Skin epidermis (tissue), 12 donors: ENCODE measurements around the gene SMIM23.
A peak's percentile ranks its signal among the peaks of the same experiment; 100 is the strongest.

Experiments
- H3K27ac ChIP-seq, 21 experiments: fragments of 200-600 bp; sonication (generic) in 11 of 21; one replicate each; pipeline ENCODE4 v1.5.0; 2020; ENCODE audit warnings: mild to moderate bottlenecking in 3 of 21, inconsistent platforms in 2 of 21, moderate library complexity in 2 of 21
- H3K4me3 ChIP-seq, 7 experiments: fragments of 200-600 bp; sonication (generic) in 2 of 7; one replicate each; pipeline ENCODE4 v1.5.0; 2020; ENCODE audit warnings: inconsistent platforms in 2 of 7, mild to moderate bottlenecking in 2 of 7, moderate library complexity in 1 of 7

SMIM23 gene

DNA sequence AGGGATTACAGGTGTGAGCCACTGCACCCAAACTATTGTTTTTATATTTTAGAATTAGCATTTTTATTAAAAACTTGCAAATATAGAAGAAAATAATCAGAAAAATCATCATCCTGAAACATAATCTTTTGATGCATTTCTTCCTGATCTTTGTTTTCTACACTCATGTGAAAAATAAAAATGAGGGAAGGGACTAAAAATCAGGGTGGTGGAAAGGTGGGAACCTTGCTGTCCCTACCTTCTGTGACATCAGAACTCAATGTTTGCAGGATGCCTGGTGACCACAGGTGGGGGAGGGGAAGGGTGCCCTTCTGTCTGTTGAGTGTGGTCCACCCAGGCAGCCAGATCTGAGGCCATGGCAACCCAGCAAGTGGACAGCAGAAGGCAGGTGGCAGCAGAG is at the start of gene SMIM23:
SMIM23 (plus strand) TSS at position 301 of the 400 bp plus-strand sequence; CDS start at position 356, 55 bp downstream.
- H3K27ac ChIP-seq: no peak within 1 kb of the TSS

DNA sequence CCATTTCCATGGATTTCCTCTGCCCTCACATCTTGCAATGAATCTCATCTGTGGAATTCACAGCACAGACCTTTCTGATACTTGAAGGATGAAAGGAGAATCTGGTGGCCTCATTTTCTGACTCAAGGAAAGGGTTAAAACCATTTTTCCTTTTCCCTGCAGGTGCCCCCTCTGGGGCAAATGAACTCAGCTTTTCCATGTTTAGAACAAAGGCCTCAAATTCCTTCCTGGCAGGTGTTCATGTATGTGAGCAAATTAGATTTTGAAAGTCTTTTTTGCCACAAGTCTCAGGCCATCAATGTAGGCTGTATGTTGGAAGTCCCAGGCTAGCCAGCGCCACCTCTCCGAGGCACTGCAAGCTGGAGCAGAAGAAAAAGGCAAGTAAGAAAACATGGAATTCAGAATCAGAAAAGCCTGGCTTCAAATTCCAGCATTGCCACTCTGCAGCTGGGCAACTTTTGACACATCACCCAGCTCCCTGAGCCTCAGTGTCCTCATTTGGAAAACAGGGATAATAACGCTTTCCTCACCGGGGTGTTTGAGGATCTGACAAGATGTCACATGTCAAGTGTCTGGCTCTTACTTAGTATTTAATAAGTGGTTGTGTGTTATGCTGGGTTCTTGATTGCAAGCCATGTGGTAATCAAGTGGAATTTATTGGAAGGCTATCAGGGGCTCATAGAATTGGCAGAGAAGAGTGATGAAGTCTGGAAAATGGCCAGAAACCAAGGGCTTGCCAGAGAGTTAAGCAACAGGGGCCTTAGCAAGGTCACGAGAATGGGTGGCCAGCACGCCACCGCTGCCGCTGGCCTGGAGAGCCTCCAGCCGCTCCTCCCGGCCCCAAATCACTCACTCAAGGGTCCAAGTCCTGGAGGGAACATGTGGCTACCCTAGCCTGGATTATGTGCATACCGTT is 48.4 kb upstream of the SMIM23 start:
- H3K27ac ChIP-seq: no peak overlapping the region
- no peak overlapping the region for H3K4me3 ChIP-seq

More for the DNA sequence above, at the start of gene SMIM23:
- no peak within 1 kb of the TSS for H3K4me3 ChIP-seq

DNA sequence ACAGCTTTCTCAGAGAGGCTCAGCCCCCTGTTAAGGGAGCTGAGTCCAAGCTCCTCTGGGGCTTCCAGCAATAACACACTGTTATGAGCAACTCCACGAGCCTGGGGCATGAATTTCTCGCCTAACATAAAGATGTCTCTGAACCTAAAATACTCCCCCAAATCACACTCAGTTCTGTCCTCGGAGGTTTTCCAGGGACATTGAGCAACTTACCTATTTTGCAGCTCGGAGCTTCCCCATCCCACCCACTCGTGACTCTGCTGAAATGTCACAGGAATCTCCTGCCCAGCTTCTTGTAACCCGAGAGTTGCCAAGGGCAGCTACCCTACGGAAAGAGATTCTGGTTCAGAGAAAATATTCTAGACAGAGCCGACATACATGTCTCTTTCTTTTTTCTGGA is 47.1 kb upstream of the SMIM23 start:
- Histone ChIP-seq H3K27ac (no peak overlapping the region), H3K4me3 (no peak overlapping the region)

DNA sequence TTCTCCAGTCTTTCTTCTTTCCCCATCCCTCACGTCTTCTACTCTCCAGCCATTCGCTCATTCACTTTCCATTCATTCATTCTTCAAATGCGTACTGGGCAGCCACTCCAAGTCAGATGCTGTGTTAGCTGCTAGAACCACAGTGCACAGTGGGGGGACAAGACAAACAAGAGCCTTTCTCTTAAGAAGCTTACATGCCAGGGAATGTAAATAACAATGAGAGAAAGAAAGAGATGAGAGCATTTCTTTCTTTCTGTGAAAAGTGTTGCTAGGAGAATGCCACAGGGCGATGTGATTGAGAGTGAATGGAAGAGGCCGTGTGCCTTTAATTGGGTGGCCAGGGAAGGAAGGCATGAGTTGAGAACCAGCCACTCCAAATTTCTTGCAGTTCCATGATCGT is 46.3 kb upstream of the SMIM23 start:
- Histone ChIP-seq H3K4me3 (no peak overlapping the region), H3K27ac (no peak overlapping the region)

DNA sequence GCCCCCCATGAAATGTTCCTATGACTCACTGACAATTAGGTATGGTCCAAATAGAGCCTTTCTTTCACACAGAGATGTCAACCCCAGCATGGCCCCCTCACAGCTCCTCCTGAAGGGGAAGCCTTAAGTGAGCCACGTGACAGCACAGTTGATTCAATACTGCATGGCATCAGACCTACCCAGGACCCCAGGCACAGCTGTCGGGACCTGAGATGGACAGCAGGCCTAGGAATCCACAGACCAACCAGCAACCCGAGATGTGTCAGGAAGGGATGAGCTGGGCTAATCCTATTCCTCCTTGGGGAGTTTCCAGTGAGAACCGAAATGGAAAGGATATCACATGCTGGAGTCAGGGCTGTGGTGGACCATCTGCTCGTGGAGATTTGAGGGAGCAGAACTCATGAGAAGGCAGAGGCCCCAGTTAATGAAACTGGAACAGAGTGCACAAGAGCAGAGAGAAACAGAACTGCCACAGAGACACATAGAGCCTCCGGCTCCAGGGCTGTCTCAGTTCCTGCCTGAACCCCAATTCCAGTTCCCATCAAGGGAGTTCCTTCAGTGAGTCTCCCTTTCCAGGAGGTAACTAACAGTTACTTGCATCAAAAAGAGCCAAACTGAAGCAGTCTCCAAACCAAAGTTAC is 42.1 kb upstream of the SMIM23 start:
- Histone ChIP-seq H3K4me3 (no peak overlapping the region), H3K27ac (no peak overlapping the region)

DNA sequence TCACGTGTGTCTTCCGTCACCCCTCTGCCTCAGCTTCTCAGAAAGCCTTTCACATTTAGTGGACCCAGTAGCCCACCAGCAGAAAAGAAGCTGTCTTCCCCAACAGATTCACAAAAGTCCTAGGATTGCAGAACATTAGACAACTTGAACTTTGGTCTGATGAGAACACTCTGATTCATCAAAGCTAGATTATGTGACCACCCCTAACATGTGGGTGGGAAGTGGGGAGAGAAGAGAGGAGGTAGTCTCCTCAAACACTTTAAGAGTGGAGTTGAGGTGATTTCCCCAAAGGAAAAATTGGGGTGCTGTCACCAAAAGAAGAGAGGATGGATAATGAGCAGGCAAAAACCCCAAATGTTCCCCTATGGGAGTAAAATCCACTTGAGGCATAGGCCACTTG is 41.4 kb upstream of the SMIM23 start:
- H3K27ac ChIP-seq: no peak overlapping the region
- H3K4me3 ChIP-seq: no peak overlapping the region

DNA sequence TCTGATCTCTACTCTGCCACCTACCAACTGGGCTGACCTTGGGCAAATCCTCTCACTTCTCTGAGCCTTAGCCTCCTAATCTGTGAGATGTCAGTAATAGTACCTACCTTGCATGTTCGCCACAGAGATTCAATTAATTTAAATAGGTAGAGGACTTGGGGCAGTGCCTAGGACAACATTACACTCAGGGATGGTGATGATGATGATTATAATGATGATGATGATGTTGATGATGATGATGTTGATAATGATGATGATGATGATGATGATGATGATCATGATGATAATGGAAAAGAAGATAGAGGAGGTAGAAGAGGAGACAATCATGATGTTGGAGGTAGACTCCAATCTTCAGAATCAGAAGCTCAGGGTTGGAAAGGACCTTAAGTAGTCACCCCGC is 40.7 kb upstream of the SMIM23 start:
- no peak overlapping the region for H3K4me3 ChIP-seq
- H3K27ac ChIP-seq: no peak overlapping the region

DNA sequence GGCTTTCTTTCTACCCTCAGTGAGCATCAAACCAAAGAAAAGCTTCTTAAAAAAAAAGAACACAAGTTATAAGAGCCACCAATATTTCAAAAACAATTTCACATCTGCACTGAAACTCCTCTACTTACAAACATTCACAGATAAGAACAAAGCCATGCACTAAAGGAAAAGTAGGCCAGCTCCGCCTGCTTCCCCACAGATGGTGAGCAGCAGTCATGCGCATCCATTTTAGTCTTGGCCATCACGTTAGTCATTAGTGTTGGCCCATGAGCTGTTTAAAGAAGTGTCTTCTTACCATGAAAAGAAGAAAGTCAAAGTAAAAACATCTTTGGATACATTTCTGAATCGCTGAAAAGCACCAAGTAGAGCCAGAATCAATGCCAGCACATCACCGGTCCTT is 40.0 kb upstream of the SMIM23 start:
- no peak overlapping the region for H3K27ac ChIP-seq
- H3K4me3 ChIP-seq: no peak overlapping the region

DNA sequence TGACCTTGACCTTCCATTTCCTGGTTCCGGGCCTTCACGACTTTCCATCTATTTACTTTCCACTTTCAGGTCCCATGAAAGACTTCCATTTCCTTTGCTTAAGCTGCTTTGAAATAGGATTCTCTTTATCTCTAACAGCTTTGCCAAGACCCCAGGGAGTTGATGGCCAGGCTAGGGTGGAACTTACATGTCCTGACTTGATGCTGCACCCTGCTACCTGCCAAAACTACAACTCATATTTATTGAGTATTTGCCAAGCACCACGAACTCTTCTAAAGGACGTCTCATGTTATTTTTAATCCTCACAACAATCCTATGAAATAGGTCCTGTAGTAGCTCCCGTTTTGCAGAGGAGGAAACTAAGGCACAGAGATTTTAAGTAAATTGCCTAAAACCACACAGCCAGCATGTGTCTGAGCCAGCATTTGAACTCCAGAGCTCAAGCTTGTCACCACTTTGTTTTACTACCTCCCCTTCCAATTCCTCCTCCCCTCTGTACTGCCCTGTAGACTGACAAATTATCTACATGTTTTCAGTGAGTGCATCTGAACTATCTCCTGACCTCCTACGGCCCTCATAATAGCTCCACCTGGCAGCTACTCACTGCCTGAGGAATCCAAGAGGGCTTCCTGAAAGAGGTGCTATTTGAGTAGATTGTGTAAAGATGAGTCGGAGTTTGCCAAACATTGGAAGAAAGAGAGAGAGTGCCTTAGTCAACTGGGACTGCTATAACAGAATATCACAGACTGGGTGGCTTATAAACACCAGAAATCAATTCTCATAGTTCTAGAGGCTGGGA is 38.4 kb upstream of the SMIM23 start:
- no peak overlapping the region for H3K4me3 ChIP-seq
- no peak overlapping the region for H3K27ac ChIP-seq

DNA sequence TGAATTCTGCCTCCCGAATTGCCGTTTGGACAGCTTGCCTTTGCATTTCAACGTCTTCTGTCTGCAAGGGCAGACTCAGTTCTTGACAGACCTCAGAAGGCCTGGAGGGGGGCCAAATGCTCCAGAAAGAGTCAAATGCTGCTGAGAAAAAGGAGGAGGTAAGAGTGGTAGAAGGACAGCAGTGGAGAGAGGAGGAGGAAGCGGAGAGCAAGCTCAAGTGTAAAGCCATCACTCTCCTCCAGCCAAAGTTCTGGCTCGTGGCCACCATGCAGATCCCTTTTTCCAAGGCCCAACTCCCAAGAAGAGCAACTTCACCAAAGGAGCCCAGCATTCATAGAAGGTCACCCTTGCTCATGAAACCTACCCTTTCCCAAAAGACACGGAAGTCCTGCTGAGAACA is 36.9 kb upstream of the SMIM23 start:
- Histone ChIP-seq H3K27ac (no peak overlapping the region), H3K4me3 (no peak overlapping the region)

DNA sequence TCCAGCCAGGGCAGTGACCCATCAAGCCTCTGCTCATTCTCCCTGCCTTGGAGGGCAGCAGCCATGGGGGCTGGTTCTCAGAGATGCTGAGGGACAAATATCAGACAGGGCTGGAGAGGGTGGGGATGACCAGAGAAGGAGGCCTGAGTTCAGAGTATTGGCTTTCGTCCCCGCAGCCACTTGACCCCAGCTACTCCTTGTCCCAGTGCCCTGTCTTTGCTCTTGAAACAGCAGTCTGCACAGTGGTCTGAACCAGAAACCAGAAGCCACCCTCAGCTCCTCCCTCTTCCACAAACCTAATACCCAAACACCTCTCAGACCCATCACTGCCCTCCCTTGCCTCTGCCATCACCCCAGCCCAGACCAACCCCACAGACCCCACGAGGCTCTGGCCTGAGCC is 36.3 kb upstream of the SMIM23 start:
- H3K27ac ChIP-seq: no peak overlapping the region

DNA sequence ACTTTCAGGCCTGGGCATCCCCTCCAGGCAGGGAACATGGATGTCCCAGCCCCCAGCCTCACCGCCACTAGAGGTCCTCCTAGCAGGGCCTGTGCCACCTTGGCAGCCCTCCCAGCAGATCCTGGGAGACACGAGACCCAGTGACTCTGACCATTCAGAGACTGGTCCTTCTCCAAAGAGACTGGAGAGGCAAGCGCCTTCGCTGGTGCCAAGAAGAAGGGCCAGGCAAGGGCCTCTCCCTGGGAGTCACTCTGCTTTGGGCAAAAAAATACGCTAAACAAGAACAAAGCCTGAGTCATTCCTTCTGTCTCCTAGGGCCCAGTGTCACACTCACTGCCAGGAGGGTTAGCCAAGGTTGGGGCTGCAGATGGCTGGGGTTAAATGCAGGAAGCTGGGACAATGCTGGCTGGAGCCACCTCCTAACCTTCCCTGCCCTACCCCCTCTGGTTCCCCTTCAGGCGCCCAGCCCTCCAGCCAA is 35.3 kb upstream of the SMIM23 start:
- H3K27ac ChIP-seq: peak overlapping the region in 3 of 21 experiments; percentile 1 to 38 (median 9)

More for the DNA sequence above, 36.3 kb upstream of the SMIM23 start:
- H3K4me3 ChIP-seq: no peak overlapping the region

DNA sequence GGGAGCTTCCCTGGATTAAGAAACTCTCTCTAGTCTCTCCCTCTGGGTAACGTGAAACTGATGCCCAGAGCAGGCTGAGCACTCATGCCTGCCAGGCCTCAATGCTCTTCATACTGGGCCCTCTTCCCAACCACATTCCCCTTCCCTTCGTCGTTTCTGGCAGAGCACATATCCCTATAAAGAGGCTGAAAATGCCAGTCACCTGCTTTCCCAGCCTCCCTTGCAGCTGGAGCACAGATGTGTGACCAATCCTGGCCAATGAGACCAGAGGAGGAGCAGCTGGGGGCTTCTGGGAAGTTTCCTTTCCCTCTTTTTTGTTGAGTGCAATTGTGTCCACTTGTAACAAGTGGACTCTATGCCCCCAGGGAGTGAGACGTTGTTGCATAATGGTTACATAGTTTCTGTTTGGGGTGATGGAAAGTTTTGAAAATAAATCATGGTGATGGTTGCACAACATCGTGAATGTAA is 30.2 kb upstream of the SMIM23 start:
- no peak overlapping the region for H3K27ac ChIP-seq
- no peak overlapping the region for H3K4me3 ChIP-seq

More for the DNA sequence above, 35.3 kb upstream of the SMIM23 start:
- H3K4me3 ChIP-seq: no peak overlapping the region

DNA sequence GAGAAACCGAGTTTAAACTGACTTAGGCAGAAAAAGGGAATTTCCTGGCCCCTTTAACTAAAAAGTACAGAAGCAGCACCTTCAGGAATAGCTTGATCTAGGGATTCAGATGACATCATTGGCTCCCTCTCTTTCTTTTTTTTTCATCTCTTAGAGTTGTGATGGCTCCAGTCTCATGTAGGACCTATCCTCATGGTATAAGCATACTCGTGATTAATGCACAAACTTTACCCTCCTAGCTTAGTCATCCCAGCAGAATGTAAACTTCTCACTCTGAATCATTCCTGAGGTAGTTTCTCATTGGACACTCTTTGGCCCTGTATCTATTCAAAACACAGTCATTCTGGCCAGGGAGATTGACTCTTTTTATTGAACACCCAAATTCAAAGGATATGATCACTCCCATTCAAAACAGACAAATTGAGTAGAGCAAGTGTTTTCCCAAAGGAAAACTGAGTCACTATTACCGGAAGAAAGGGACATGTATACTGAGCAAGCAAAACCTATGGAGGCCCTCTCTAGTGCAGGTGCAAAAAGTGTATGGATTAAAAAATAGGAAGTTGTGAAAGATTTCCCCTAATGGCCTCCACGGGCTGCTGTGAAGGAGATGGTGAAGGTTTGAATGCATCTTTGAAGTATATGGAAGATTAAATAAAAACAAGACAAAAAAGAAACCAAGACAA is 27.6 kb upstream of the SMIM23 start:
- Histone ChIP-seq H3K27ac (no peak overlapping the region), H3K4me3 (no peak overlapping the region)

DNA sequence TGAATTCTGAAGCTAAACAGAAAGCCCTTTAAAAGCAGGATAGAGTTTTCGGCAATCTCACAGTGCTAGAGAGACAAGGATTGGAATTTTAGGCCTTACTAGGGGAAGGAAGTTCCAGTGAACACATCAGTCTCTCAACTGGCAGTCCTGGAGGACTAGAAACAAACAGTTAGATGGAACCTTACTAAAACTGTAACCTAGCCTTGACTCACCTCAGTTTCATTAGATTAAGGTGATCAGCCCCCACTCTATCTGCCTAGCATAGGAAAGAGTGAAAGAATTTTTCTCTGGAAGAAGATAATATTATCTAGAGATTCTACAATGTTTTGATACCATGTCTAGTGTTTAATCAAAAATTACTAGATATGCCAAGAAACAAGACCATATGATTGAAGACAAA is 25.8 kb upstream of the SMIM23 start:
- no peak overlapping the region for H3K4me3 ChIP-seq
- no peak overlapping the region for H3K27ac ChIP-seq

DNA sequence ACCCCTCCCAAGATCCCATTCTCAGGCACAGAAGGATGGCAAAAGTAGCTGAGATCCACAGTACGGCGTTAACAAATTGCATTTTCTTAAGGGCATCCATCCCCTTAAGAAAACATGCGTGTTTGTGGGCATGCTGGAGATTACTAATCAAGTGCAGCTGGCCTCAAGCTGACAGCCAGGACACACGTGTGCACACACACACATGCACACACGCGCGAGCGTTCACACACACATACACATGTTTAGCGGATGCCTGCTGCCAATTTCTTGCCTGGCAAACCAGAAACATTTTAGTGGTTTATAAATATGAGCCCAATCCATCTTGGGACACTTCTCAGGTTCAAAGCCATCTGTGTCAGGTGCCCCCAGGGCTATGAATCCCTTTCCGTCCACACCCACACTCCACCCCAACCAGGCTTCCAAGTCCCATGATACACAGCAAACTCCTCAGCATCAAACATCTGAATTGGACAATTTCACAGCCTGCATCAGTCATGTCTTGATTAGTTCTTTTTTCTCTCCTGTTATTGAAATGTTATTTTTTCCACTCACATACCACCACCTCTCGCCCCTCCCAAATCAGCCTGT is 23.5 kb upstream of the SMIM23 start:
- Histone ChIP-seq H3K27ac (no peak overlapping the region), H3K4me3 (no peak overlapping the region)

DNA sequence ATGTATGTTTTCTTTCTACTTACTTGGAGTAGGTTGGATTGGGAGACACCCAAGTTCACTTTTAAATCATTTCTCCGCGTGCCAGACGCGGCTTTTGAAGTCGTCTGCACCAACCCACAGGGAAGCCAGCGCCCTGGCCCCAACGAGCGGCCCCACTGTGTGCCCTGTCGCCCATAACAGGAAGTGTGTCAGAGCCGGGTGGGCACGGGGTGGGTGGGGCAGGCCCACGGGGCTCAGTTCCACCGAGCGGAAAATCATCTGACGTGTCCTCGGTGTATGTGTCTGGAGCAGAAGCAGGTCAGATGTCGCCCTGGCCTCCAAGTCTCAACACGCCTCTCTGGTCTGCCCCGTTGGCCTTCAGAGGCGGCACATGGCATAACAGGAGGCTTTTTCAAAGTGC is 22.7 kb upstream of the SMIM23 start:
- Histone ChIP-seq H3K27ac (no peak overlapping the region), H3K4me3 (no peak overlapping the region)

DNA sequence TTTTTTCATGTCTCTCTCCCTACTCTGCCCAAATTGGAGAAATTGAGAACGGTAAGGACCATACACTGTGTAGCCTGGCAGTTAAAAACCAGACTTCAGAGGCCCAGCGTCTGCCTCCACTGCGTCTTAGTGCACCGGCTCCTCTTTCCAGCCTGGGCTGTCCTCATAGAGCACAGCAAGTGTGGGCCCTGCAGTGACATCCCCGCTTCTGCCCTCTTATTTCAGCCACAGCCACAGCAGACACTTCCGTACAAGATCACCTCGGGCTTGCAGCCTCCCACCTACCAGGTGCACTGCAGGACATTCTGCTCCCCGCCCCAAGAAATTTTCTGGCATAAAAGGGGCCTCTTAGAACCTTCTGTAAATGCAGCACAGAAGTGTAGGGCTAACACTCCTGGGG is 21.4 kb upstream of the SMIM23 start:
- H3K4me3 ChIP-seq: no peak overlapping the region
- no peak overlapping the region for H3K27ac ChIP-seq

DNA sequence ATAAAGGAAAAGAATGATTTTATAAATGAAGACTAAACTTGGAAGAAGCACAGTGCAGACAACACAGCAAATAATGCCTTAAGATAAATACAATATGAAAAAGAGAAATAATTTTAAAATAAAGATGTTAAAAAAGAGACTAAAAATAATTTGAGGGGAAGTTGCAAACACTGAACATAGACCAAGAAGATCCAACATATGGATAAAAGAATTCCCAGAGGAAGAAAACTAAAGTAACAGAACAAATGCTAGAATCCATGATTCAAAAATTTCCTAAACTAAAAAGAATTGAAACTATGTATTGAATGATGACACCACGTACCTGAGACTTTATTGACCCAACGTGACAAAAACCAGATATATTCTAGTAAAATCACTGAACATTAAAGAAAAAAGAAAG is 18.7 kb upstream of the SMIM23 start:
- H3K27ac ChIP-seq: no peak overlapping the region
- H3K4me3 ChIP-seq: no peak overlapping the region
